Mesendoderm (in vitro differentiated cells): Measurements from ENCODE around the gene L3MBTL3.

Source experiments
- DNase-seq: peaks from one replicate; pipeline ENCODE4 v3.0.0; 2013
- H2AK5ac ChIP-seq: 2 replicates; pipeline ENCODE4 v1.6.1; 2013; ENCODE audit warnings: low read length, inconsistent platforms
- H2BK120ac ChIP-seq: 2 replicates; pipeline ENCODE4 v1.6.1; 2013; ENCODE audit warnings: low read depth, mild to moderate bottlenecking, low read length, moderate library complexity, mixed read lengths
- H2BK15ac ChIP-seq: replicated peaks from 2 replicates; pipeline ENCODE4 v1.6.1; 2013; ENCODE audit warnings: low read depth, mild to moderate bottlenecking, moderate library complexity
- H2BK5ac ChIP-seq: 2 replicates; pipeline ENCODE4 v1.6.1; 2013; ENCODE audit warnings: low read length, inconsistent platforms
- H3K18ac ChIP-seq: 2 replicates; pipeline ENCODE4 v1.6.1; 2013; ENCODE audit warnings: mild to moderate bottlenecking, low read length, mixed read lengths
- H3K23ac ChIP-seq: one replicate; pipeline ENCODE4 v1.6.1; 2013; ENCODE audit warnings: low read length
- H3K27ac ChIP-seq: 2 replicates; pipeline ENCODE4 v1.5.1; 2013; ENCODE audit warnings: low read depth, mild to moderate bottlenecking, inconsistent platforms, low read length, moderate library complexity
- H3K27me3 ChIP-seq: 2 replicates; pipeline ENCODE4 v1.6.1; 2013; ENCODE audit warnings: low read length, control low read depth, mild to moderate bottlenecking, inconsistent platforms; ENCODE audit not compliant: insufficient read depth, poor library complexity
- H3K36me3 ChIP-seq: 2 replicates; pipeline ENCODE4 v1.6.1; 2013; ENCODE audit warnings: low read length, inconsistent platforms; ENCODE audit not compliant: control insufficient read depth, insufficient read depth
- H3K4ac ChIP-seq: one replicate; pipeline ENCODE4 v1.6.1; 2013; ENCODE audit warnings: low read depth, mild to moderate bottlenecking, low read length, moderate library complexity
- H3K4me1 ChIP-seq: 2 replicates; pipeline ENCODE4 v1.6.1; 2013; ENCODE audit warnings: low read depth, low read length, inconsistent platforms; ENCODE audit not compliant: control insufficient read depth
- H3K4me2 ChIP-seq: 2 replicates; pipeline ENCODE4 v1.6.1; 2013; ENCODE audit warnings: low read length
- H3K4me3 ChIP-seq: 2 replicates; pipeline ENCODE4 v1.5.1; 2013; ENCODE audit warnings: mild to moderate bottlenecking, low read length
- H3K56ac ChIP-seq: one replicate; pipeline ENCODE4 v1.6.1; 2013; ENCODE audit warnings: low read length
- H3K79me1 ChIP-seq: 2 replicates; pipeline ENCODE4 v1.6.1; 2013; ENCODE audit warnings: low read length, inconsistent platforms
- H3K79me2 ChIP-seq: 2 replicates; pipeline ENCODE4 v1.6.1; 2013; ENCODE audit warnings: mild to moderate bottlenecking, low read length; ENCODE audit not compliant: control insufficient read depth, insufficient read depth
- H3K9ac ChIP-seq: 2 replicates; pipeline ENCODE4 v1.6.1; 2013; ENCODE audit warnings: low read length, inconsistent platforms
- H4K5ac ChIP-seq: one replicate; pipeline ENCODE4 v1.6.1; 2013; ENCODE audit warnings: low read length
- H4K8ac ChIP-seq: one replicate; pipeline ENCODE4 v1.6.1; 2013; ENCODE audit warnings: low read depth, mild to moderate bottlenecking, control low read depth, low read length, moderate library complexity
- WGBS: extraction: QIAGEN DNeasy Blood & Tissue Kit; methylation state at CpG from one replicate; pipeline ENCODE4 v1.1.7; 2013; ENCODE audit warnings: low lambda C conversion rate, missing lambda C conversion rate; ENCODE audit not compliant: insufficient coverage; ENCODE audit errors: extremely low coverage; 5-methylcytosine and 5-hydroxymethylcytosine counted together

Gene L3MBTL3

GRCh38 chr6:130119211-130119610, 100.8 kb downstream of the L3MBTL3 start:
- no CpG with 5 or more reads among the region's 1 CpG for WGBS
- Histone ChIP-seq H3K79me2 (no peaks in the 10 kb centered on the region), H3K23ac (no peak overlapping the region), H4K5ac (no peak overlapping the region), H3K4me3 (no peak overlapping the region), H3K27ac (no peak overlapping the region), H3K56ac (no peak overlapping the region), H2BK5ac (no peak overlapping the region), H3K4ac (no peak overlapping the region), H2BK15ac (no peak overlapping the region), H3K27me3 (no peaks in the 10 kb centered on the region), H2BK120ac (no peak overlapping the region), H3K9ac (no peak overlapping the region), H3K79me1 (no peaks in the 10 kb centered on the region), H4K8ac (no peak overlapping the region), H3K36me3 (no peaks in the 10 kb centered on the region), H3K4me2 (no peak overlapping the region), H3K4me1 (no peaks in the 10 kb centered on the region), H2AK5ac (no peak overlapping the region), H3K18ac (no peak overlapping the region)
- DNase-seq = no peak

DNA sequence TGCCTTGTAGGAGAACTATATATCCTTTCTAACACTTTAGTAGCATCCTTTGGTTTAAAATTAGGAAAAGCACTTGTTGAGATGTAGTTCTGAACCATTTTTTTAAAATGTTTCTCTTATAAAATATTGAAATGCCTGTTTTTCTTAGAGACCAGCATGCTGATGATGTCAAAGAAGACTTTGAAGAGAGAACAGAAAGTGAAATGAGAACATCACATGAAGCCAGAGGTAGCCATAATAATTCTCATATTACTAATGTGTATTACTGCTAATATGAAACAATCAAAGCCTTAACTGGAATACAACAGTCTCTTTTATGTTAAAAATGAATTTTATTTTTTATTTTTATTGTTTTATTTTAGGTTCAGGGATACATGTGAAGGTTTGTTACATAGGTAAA, 102.3 kb downstream of the L3MBTL3 start:
- Histone ChIP-seq H3K4me3 (no peak overlapping the region), H4K8ac (no peak overlapping the region), H3K27me3 (no peaks in the 10 kb centered on the region), H3K23ac (no peak overlapping the region), H4K5ac (no peak overlapping the region), H3K27ac (no peak overlapping the region), H2BK15ac (no peak overlapping the region), H3K4ac (no peak overlapping the region), H3K56ac (no peak overlapping the region), H2AK5ac (no peak overlapping the region), H3K4me2 (no peak overlapping the region), H3K79me2 (no peaks in the 10 kb centered on the region), H3K79me1 (no peaks in the 10 kb centered on the region), H2BK5ac (no peak overlapping the region), H3K4me1 (no peaks in the 10 kb centered on the region), H3K18ac (no peak overlapping the region), H3K36me3 (no peaks in the 10 kb centered on the region), H3K9ac (no peak overlapping the region), H2BK120ac (no peak overlapping the region)
- DNase-seq = no peak

GRCh38 chr6:130122243-130122642, 103.9 kb downstream of the L3MBTL3 start:
- Histone ChIP-seq H3K4ac (no peak overlapping the region), H3K9ac (no peak overlapping the region), H3K18ac (no peak overlapping the region), H4K8ac (no peak overlapping the region), H3K79me1 (no peaks in the 10 kb centered on the region), H2BK15ac (no peak overlapping the region), H2BK120ac (no peak overlapping the region), H3K23ac (no peak overlapping the region), H3K36me3 (no peaks in the 10 kb centered on the region), H3K4me1 (no peaks in the 10 kb centered on the region), H4K5ac (no peak overlapping the region), H3K4me3 (no peak overlapping the region), H2AK5ac (no peak overlapping the region), H3K56ac (no peak overlapping the region), H3K79me2 (no peaks in the 10 kb centered on the region), H2BK5ac (no peak overlapping the region), H3K4me2 (no peak overlapping the region), H3K27me3 (no peaks in the 10 kb centered on the region), H3K27ac (no peak overlapping the region)
- no peak for DNase-seq
- no CpG with 5 or more reads among the region's 2 CpGs for WGBS

- no CpG with 5 or more reads among the region's 2 CpGs for WGBS
- H3K4me2 ChIP-seq = no peak overlapping the region
- no peaks in the 10 kb centered on the region for H3K36me3 ChIP-seq
- H3K4ac ChIP-seq = no peak overlapping the region
- H3K27me3 ChIP-seq = no peaks in the 10 kb centered on the region
- no peaks in the 10 kb centered on the region for H3K79me2 ChIP-seq
- no peak for DNase-seq
- H3K9ac ChIP-seq = no peak overlapping the region
- no peaks in the 10 kb centered on the region for H3K4me1 ChIP-seq
- no peak overlapping the region for H3K56ac ChIP-seq
- H3K27ac ChIP-seq = no peak overlapping the region
- H4K5ac ChIP-seq = no peak overlapping the region
- no peak overlapping the region for H2BK120ac ChIP-seq
- H2BK15ac ChIP-seq = no peak overlapping the region
- no peak overlapping the region for H4K8ac ChIP-seq
- no peak overlapping the region for H2AK5ac ChIP-seq
- H3K23ac ChIP-seq = no peak overlapping the region
- H3K4me3 ChIP-seq = no peak overlapping the region
- no peak overlapping the region for H2BK5ac ChIP-seq
- no peak overlapping the region for H3K18ac ChIP-seq
- no peaks in the 10 kb centered on the region for H3K79me1 ChIP-seq
These were observed 108.8 kb downstream of the L3MBTL3 start for GRCh38 chr6:130127195-130127594.

DNA sequence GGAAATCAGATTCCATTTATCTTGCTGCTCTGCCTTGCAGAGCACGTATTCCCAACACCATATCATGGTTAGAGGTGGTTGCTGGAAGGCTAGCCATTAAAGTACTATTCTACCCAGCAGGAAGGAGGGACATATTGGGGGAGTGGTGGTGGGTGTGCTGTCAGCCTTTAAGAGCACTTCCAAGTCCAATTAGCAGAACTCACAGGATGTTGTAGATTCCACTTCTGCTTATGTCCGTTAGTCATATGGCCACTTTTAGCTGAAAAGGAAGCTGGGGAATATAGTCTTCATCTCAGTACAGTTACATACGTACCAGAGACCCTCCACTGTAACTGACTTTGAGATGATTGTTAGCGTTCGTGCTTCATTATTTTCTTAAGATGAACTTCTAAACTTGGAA, 109.9 kb downstream of the L3MBTL3 start:
- Histone ChIP-seq H3K18ac (no peak overlapping the region), H3K4me2 (no peak overlapping the region)

GRCh38 chr6:130129762-130130246, 111.4 kb downstream of the L3MBTL3 start:
- H3K9ac ChIP-seq = no peak overlapping the region
- no peak overlapping the region for H2AK5ac ChIP-seq
- no peaks in the 10 kb centered on the region for H3K79me1 ChIP-seq
- H3K27me3 ChIP-seq = no peaks in the 10 kb centered on the region
- H2BK15ac ChIP-seq = no peak overlapping the region
- no peaks in the 10 kb centered on the region for H3K36me3 ChIP-seq
- no peak for DNase-seq
- H3K79me2 ChIP-seq = no peaks in the 10 kb centered on the region
- no peak overlapping the region for H3K56ac ChIP-seq
- no peak overlapping the region for H3K18ac ChIP-seq
- no peak overlapping the region for H3K4me3 ChIP-seq
- no peak overlapping the region for H4K5ac ChIP-seq
- H3K4me2 ChIP-seq = no peak overlapping the region
- H4K8ac ChIP-seq = no peak overlapping the region
- no peak overlapping the region for H2BK5ac ChIP-seq
- H3K4ac ChIP-seq = no peak overlapping the region
- no peaks in the 10 kb centered on the region for H3K4me1 ChIP-seq
- no CpG with 5 or more reads among the region's 6 CpGs for WGBS
- no peak overlapping the region for H3K23ac ChIP-seq
- H2BK120ac ChIP-seq = no peak overlapping the region
- no peak overlapping the region for H3K27ac ChIP-seq

More for the DNA sequence above, 109.9 kb downstream of the L3MBTL3 start:
- no peak for DNase-seq
- WGBS = no CpG with 5 or more reads among the region's 5 CpGs
- Histone ChIP-seq H3K23ac (no peak overlapping the region), H3K79me1 (no peaks in the 10 kb centered on the region), H2BK120ac (no peak overlapping the region), H3K4ac (no peak overlapping the region), H2BK15ac (no peak overlapping the region), H2AK5ac (no peak overlapping the region), H4K5ac (no peak overlapping the region), H3K27me3 (no peaks in the 10 kb centered on the region), H2BK5ac (no peak overlapping the region), H3K56ac (no peak overlapping the region), H3K4me1 (no peaks in the 10 kb centered on the region), H3K79me2 (no peaks in the 10 kb centered on the region), H3K9ac (no peak overlapping the region), H3K4me3 (no peak overlapping the region), H3K27ac (no peak overlapping the region), H3K36me3 (no peaks in the 10 kb centered on the region), H4K8ac (no peak overlapping the region)
